Ishikawa (cell line): ENCODE data around the gene LRRC56.
A peak's percentile ranks its signal among the peaks of the same experiment; 100 is the strongest.

Experiments
- CREB1 ChIP-seq: IDR thresholded peaks from 2 replicates; pipeline ENCODE4 v1.6.1; 2012; ENCODE audit warnings: low read depth
- EGR1 ChIP-seq: IDR thresholded peaks from 2 replicates; pipeline ENCODE4 v1.6.1; 2012
- EP300 ChIP-seq: IDR thresholded peaks from 2 replicates; pipeline ENCODE4 v1.6.1; 2012; ENCODE audit warnings: borderline replicate concordance
- FOXM1 ChIP-seq: IDR thresholded peaks from 2 replicates; pipeline ENCODE4 v1.6.1; 2012; ENCODE audit warnings: low read depth, borderline replicate concordance
- MAX ChIP-seq: IDR thresholded peaks from 2 replicates; pipeline ENCODE4 v1.6.1; 2012
- NFIC ChIP-seq: IDR thresholded peaks from 2 replicates; pipeline ENCODE4 v1.6.1; 2012
- RAD21 ChIP-seq: IDR thresholded peaks from 2 replicates; pipeline ENCODE4 v1.6.1; 2012; ENCODE audit warnings: low read depth
- TAF1 ChIP-seq: IDR thresholded peaks from 2 replicates; pipeline ENCODE4 v1.6.1; 2012; ENCODE audit warnings: low read depth, mild to moderate bottlenecking
- TCF12 ChIP-seq: IDR thresholded peaks from 2 replicates; pipeline ENCODE4 v1.6.1; 2012; ENCODE audit warnings: low read depth
- TEAD4 ChIP-seq: IDR thresholded peaks from 2 replicates; pipeline ENCODE4 v1.6.1; 2012
- USF1 ChIP-seq: IDR thresholded peaks from 2 replicates; pipeline ENCODE4 v1.6.1; 2012
- YY1 ChIP-seq: IDR thresholded peaks from 2 replicates; pipeline ENCODE4 v1.6.1; 2012; ENCODE audit warnings: low read depth
- ZBTB7A ChIP-seq: IDR thresholded peaks from 2 replicates; pipeline ENCODE4 v1.6.1; 2012; ENCODE audit warnings: low read depth
- TF ChIP-seq, protein P1 (sequence below): IDR thresholded peaks from 2 replicates; pipeline ENCODE4 v1.6.1; 2012; ENCODE audit warnings: low read depth, mild to moderate bottlenecking

LRRC56 gene

DNA sequence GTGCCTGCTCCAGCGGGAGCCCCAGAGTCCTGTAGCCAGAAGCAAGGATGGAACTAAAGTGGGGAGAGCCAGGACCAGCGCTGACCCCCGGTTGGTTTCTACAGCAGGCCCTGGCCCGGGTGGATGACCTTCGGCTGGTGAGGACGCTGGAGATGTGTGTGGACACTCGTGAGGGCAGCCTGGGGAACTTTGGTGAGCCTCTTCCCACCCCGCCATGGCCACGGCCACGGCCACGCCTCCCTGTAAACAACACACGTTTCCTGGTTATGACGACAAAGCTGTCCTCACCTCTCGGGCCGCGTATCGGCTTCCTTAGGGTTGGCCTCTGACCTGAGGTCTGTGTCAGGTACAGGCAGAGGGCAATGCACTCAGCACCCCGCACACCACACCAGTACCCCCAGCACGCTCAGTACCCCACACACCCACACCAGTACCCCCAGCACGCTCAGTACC, 4.1 kb downstream of the LRRC56 start:
- TF ChIP-seq RAD21 (no peak), TCF12 (no peak), TEAD4 (no peak), CREB1 (no peak)

DNA sequence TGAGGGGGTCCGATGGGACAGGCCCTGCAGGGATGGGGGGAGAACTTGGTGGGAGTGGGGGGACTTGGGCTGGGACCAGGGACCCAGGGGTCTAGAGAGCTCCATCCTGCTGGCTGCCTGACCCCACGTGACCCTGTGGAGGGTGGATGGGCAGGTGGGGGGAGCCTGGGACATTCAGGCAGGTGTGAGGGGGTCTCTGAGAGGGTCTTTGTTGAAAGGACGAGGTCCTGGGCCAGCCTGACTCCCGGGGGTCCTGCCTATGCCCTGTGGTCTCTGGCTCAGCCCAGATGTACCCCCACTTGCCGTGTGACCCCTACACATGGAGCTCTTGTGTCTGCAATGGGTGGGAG, 7.5 kb downstream of the LRRC56 start:
- TF ChIP-seq USF1 (peak; percentile 73), NFIC (no peak), CREB1 (no peak)

DNA sequence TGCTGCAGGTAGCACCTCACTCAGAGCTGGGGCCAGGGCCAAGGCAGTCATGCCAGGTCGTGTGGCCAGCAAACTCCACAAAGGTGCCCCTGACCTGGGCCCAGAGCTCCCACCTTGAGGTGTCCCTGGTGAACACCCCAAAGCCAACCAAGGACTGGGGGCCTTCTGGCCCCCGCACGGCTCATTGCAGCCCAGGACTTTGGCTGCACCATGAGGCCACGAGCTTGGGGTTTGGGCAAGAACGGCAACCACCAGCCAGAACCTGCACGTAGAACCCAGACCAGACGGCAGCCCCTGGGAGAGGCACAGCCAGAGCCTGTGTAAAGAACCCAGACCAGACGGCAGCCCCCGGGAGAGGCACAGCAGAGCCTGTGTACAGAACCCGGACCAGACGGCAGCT, 7.8 kb downstream of the LRRC56 start:
- TF ChIP-seq CREB1 (no peak), TAF1 (no peak), MAX (no peak), NFIC (no peak), ZBTB7A (no peak), TEAD4 (no peak)
- TF ChIP-seq, protein P1, sequence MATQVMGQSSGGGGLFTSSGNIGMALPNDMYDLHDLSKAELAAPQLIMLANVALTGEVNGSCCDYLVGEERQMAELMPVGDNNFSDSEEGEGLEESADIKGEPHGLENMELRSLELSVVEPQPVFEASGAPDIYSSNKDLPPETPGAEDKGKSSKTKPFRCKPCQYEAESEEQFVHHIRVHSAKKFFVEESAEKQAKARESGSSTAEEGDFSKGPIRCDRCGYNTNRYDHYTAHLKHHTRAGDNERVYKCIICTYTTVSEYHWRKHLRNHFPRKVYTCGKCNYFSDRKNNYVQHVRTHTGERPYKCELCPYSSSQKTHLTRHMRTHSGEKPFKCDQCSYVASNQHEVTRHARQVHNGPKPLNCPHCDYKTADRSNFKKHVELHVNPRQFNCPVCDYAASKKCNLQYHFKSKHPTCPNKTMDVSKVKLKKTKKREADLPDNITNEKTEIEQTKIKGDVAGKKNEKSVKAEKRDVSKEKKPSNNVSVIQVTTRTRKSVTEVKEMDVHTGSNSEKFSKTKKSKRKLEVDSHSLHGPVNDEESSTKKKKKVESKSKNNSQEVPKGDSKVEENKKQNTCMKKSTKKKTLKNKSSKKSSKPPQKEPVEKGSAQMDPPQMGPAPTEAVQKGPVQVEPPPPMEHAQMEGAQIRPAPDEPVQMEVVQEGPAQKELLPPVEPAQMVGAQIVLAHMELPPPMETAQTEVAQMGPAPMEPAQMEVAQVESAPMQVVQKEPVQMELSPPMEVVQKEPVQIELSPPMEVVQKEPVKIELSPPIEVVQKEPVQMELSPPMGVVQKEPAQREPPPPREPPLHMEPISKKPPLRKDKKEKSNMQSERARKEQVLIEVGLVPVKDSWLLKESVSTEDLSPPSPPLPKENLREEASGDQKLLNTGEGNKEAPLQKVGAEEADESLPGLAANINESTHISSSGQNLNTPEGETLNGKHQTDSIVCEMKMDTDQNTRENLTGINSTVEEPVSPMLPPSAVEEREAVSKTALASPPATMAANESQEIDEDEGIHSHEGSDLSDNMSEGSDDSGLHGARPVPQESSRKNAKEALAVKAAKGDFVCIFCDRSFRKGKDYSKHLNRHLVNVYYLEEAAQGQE: no peak

DNA sequence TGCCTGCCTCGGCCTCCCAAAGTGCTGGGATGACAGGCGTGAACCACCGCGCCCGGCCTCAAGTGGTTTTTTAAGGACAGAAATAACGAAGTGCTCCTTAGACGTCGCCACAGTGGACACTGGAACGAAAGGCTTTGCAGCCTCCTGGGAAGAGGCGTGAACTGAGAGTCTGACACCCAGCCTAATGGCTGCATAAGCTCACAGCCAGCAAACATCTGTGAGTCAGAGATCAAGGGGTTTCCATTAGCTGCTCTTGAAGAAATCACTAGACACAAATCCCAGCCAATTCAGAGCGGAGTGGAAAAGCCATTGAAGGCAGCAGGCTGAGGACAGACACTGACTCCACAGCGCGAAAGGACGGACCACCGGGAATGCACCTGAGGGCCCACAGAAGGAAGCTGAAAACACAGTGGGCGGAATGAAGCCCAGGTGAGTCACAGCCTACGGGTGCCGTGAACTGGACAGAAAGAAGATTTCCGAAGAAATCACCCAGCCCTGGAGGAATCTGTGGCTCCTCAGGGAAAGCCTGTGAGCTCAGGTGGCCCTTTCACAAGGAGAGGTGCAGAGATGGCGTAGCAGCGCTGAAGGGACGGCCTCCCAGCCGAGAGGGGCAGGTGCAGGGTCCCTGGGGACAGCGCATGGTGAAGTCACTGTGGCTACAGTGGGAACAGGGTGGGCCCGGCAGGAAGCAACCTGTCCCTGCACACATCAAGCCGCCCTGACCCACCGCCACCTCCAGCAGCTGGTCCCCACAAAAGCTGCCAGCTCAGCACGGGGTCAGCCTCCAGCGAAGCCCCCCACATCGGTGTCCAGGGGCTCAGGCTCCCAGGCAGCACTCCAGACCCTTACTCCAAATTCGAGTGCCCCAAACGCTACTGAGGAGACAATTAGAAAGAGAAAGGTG, 11.6 kb downstream of the LRRC56 start:
- no peak for TF ChIP-seq ZBTB7A
- TF ChIP-seq NFIC: no peak
- TF ChIP-seq CREB1: no peak
- TF ChIP-seq YY1: no peak
- TF ChIP-seq TCF12: no peak
- TF ChIP-seq USF1: no peak
- TF ChIP-seq EGR1: no peak
- TF ChIP-seq TAF1: no peak
- TF ChIP-seq, protein P1: no peak
- no peak for TF ChIP-seq FOXM1
- TF ChIP-seq EP300: no peak

GRCh38 chr11:550021-550745, 12.9 kb downstream of the LRRC56 start:
- TF ChIP-seq ZBTB7A (peak; percentile 40; the same call in 1 of the 2 replicates), USF1 (no peak), CREB1 (no peak), TCF12 (peak; percentile 84), EGR1 (0 out of 2 replicates have a peak, but pooled peaks have one; percentile 5), NFIC (peak; percentile 75), EP300 (peak; percentile 45; the same call in 1 of the 2 replicates)

DNA sequence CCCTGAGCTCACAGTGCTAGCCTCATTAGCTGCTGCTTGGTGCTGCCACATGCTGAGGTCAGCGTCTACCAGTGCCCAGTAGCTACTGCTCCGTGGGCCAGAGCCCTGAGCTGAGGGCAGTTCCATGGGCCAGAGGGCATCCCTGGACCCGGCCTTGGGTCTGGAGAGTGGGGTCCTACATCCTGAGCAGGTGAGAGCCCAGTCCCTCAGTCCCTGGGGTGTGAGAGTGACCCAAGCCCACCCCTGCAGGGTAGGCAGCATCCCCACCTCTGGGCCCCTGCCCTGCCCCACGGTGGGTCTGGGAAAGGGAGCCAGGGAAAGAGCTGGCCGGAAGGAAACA, 13.4 kb downstream of the LRRC56 start:
- no peak for TF ChIP-seq YY1
- TF ChIP-seq MAX: no peak
- no peak for TF ChIP-seq RAD21
- no peak for TF ChIP-seq CREB1
